Keratinocyte (primary cell): ENCODE measurements around the gene P4HTM. TPM values are rescaled to one million over a fixed set of nuclear protein-coding genes. Genes with fewer than 3 reads are reported as not detected.

Experiments used
- DNase-seq: peaks from one replicate; pipeline ENCODE4 v3.0.0-alpha.2; 2011; ENCODE audit warnings: low read depth, missing footprints, low spot score
- FAIRE-seq: peaks from 2 replicates; lab custom pipeline; 2011; peaks lifted over from hg19 to GRCh38; lab: Jason Lieb, UNC
- H2AFZ ChIP-seq: 2 replicates; pipeline ENCODE4 v1.6.0; 2012; ENCODE audit warnings: low read length, control low read depth, inconsistent platforms; ENCODE audit not compliant: control insufficient read depth
- H3K27ac ChIP-seq: 2 replicates; pipeline ENCODE4 v1.5.1; 2011; ENCODE audit warnings: low read length; ENCODE audit not compliant: control insufficient read depth, insufficient read depth
- H3K27me3 ChIP-seq: 3 replicates; pipeline ENCODE4 v1.6.0; 2011; ENCODE audit warnings: low read length; ENCODE audit not compliant: control insufficient read depth, insufficient read depth; ENCODE audit errors: extremely low read depth
- H3K36me3 ChIP-seq, 2 experiments: 2 replicates in 1 of 2; 3 replicates in 1 of 2; pipeline ENCODE4 v1.5.1; 2011; ENCODE audit warnings: low read length in 2 of 2, mild to moderate bottlenecking in 1 of 2; ENCODE audit not compliant: control insufficient read depth in 2 of 2, insufficient read depth in 2 of 2; ENCODE audit errors: extremely low read depth in 1 of 2
- H3K4me1 ChIP-seq: 3 replicates; pipeline ENCODE4 v1.5.1; 2011; ENCODE audit warnings: low read length; ENCODE audit not compliant: control insufficient read depth, insufficient read depth; ENCODE audit errors: extremely low read depth
- H3K4me2 ChIP-seq: 3 replicates; pipeline ENCODE4 v1.6.0; 2011; ENCODE audit warnings: low read depth, low read length; ENCODE audit not compliant: control insufficient read depth, insufficient read depth; ENCODE audit errors: extremely low read depth
- H3K4me3 ChIP-seq, 3 experiments: fragments of 200-600 bp in 1 of 3; sonication (generic) in 1 of 3; 2 replicates in 2 of 3; 3 replicates in 1 of 3; pipeline ENCODE4 v1.5.1; 2011 to 2016; ENCODE audit warnings: low read length in 3 of 3, mild to moderate bottlenecking in 3 of 3, control low read depth in 2 of 3, inconsistent platforms in 1 of 3, low read depth in 1 of 3, mixed read lengths in 1 of 3, mixed run types in 1 of 3, moderate library complexity in 1 of 3; ENCODE audit not compliant: control insufficient read depth in 2 of 3, insufficient read depth in 2 of 3; ENCODE audit errors: extremely low read depth in 1 of 3
- H3K79me2 ChIP-seq: 2 replicates; pipeline ENCODE4 v1.6.0; 2012; ENCODE audit warnings: low read length; ENCODE audit not compliant: control insufficient read depth, insufficient read depth
- H3K9ac ChIP-seq: 3 replicates; pipeline ENCODE4 v1.6.0; 2011; ENCODE audit warnings: low read length; ENCODE audit not compliant: control insufficient read depth, insufficient read depth; ENCODE audit errors: extremely low read depth
- H3K9me1 ChIP-seq: 3 replicates; pipeline ENCODE4 v1.6.0; 2011; ENCODE audit warnings: low read length; ENCODE audit not compliant: control insufficient read depth, insufficient read depth; ENCODE audit errors: extremely low read depth
- H3K9me3 ChIP-seq: 2 replicates; pipeline ENCODE4 v1.5.1; 2012; ENCODE audit warnings: low read depth, low read length; ENCODE audit not compliant: control insufficient read depth
- H4K20me1 ChIP-seq: 3 replicates; pipeline ENCODE4 v1.6.0; 2011; ENCODE audit warnings: low read length; ENCODE audit not compliant: control insufficient read depth, insufficient read depth; ENCODE audit errors: extremely low read depth
- EZH2 ChIP-seq: IDR thresholded peaks from one replicate; pipeline ENCODE4 v1.6.1; 2012; ENCODE audit warnings: inconsistent platforms, mild to moderate bottlenecking, low read length, moderate library complexity
- dilution Hi-C: fragments of 300-500 bp; cut with MboI; formaldehyde crosslinking; loops from one replicate; pipeline ENCODE4 v1.7.0; 2020; ENCODE audit warnings: low sequenced_read_pairs; ENCODE audit not compliant: extremely low pct_ligation_motif_present
- polyA plus RNA-seq, 5 experiments: library from polyadenylated mRNA; depleted of rRNA in 3 of 5; stranded (reverse) in 3 of 5; stranded (forward) in 1 of 5; unstranded in 1 of 5; fragments of >200 nt; gene quantifications; 1 replicate in 1 of 5; 2 replicates in 3 of 5; 3 replicates in 1 of 5; pipeline versions ENCODE4 v1.2.1 to v1.2.3, GENCODE V29; 2011 to 2012; ENCODE audit warnings: missing spikeins in 2 of 5, low read depth in 1 of 5, low replicate concordance in 1 of 5
- TF ChIP-seq, protein P1 (sequence below), 3 experiments: IDR thresholded peaks in 1 of 3; conservative IDR thresholded peaks in 1 of 3; optimal IDR thresholded peaks in 1 of 3; 2 replicates in 2 of 3; 3 replicates in 1 of 3; pipeline versions ENCODE3 to v1.5.1; 2011; ENCODE audit warnings: low read length in 3 of 3, mild to moderate bottlenecking in 3 of 3, moderate library complexity in 2 of 3, control low read depth in 1 of 3, inconsistent platforms in 1 of 3; ENCODE audit not compliant: insufficient read depth in 2 of 3; ENCODE audit errors: extremely low read depth in 1 of 3

P4HTM gene
- polyA plus RNA-seq, 1 donor (not counting 4 experiments of a cell fraction or from before 2014, with no cell fraction given): 0.93 TPM

DNA sequence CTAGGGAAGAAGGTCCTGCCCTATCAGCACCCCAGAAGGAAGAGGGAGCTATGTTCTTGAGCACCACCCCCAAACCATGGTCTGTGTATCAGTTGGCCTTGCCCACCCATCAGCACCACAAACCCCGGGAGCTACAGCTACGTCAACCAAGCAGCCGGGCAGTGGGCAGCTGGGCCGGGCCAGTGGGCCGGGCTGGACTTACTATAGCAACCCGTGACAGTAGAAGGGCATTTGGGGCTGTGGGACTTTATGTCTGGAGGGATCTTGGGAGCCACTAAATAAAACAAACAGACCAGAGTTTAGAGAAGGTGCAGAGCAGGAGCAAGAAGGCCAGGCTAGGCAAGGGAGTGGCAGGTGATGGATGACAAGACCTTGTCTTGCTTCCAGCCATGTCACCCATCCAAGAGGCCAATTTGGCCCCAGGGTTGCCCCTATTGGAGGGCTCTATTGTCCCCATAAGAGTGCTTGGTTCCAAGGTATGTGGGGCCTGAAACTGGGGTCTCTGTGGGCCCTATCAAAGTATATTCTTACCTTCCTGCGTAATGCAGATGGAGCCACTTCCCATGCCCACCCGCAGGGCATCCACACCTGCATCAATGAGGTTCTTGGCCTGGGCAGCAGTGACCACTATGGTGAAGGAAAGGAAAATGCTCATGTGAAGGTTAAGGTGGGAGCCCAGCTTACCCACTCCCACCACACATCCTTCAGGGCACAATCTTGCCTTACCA is 35.9 kb downstream of the P4HTM start:
- no peak overlapping the region for H3K27ac ChIP-seq
- no peak overlapping the region for H2AFZ ChIP-seq
- H3K9ac ChIP-seq: no peak overlapping the region
- FAIRE-seq: no peak
- peaks cover 29 to 56% of the 10 kb centered on the region in 2 experiments for H3K36me3 ChIP-seq
- TF ChIP-seq, protein P1, sequence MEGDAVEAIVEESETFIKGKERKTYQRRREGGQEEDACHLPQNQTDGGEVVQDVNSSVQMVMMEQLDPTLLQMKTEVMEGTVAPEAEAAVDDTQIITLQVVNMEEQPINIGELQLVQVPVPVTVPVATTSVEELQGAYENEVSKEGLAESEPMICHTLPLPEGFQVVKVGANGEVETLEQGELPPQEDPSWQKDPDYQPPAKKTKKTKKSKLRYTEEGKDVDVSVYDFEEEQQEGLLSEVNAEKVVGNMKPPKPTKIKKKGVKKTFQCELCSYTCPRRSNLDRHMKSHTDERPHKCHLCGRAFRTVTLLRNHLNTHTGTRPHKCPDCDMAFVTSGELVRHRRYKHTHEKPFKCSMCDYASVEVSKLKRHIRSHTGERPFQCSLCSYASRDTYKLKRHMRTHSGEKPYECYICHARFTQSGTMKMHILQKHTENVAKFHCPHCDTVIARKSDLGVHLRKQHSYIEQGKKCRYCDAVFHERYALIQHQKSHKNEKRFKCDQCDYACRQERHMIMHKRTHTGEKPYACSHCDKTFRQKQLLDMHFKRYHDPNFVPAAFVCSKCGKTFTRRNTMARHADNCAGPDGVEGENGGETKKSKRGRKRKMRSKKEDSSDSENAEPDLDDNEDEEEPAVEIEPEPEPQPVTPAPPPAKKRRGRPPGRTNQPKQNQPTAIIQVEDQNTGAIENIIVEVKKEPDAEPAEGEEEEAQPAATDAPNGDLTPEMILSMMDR (optimal IDR thresholded peaks at IDR 0.05 in 1 of 3, IDR thresholded peaks at IDR 0.05 in 1 of 3, conservative IDR thresholded peaks at IDR 0.05 in 1 of 3; ENCODE audit: extremely low read depth in 1 of 3, insufficient read depth in 2 of 3, low read length in 3 of 3): no peak
- no peak for TF ChIP-seq EZH2
- H3K4me2 ChIP-seq: no peak overlapping the region
- dilution Hi-C loops: no loop called here
- peaks cover 3% of the 10 kb centered on the region for H3K9me1 ChIP-seq
- no peak overlapping the region for H3K4me3 ChIP-seq
- peaks cover 66% of the 10 kb centered on the region for H3K79me2 ChIP-seq
- H4K20me1 ChIP-seq: peaks cover 4% of the 10 kb centered on the region
- H3K4me1 ChIP-seq: peaks cover 29% of the 10 kb centered on the region
- H3K27me3 ChIP-seq: no peaks in the 10 kb centered on the region
- H3K9me3 ChIP-seq: no peaks in the 10 kb centered on the region
- DNase-seq: no peak

DNA sequence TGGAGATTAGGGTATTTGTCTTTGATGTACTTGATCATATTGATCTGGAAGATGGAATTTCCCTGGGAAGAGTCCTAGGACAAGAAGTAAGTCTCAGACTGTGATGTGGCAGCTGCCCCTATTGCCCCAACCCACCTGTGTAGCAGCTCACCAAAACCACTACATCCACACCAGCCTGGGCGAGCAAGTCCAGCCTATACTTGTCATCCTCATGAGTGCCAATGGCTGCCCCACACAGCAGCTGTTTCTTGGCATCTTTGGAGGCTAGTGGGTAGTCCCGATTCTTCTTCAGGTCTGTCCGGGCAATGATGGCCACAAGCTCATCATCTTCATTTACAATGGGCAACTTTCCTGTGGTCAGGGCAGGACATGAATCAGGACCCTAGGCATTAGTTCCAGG is 36.5 kb downstream of the P4HTM start:
- Histone ChIP-seq H3K9me1 (peaks cover 3% of the 10 kb centered on the region), H4K20me1 (peaks cover 4% of the 10 kb centered on the region), H3K27me3 (no peaks in the 10 kb centered on the region), H3K79me2 (peaks cover 62% of the 10 kb centered on the region), H3K9me3 (no peaks in the 10 kb centered on the region), H2AFZ (no peak overlapping the region), H3K4me1 (peaks cover 29% of the 10 kb centered on the region), H3K4me3 (no peak overlapping the region), H3K4me2 (no peak overlapping the region), H3K27ac (no peak overlapping the region), H3K9ac (no peak overlapping the region), H3K36me3 (peaks cover 30 to 56% of the 10 kb centered on the region in 2 experiments)
- DNase-seq (no peak), FAIRE-seq (no peak)
- TF ChIP-seq, protein P1 (optimal IDR thresholded peaks at IDR 0.05 in 1 of 3, IDR thresholded peaks at IDR 0.05 in 1 of 3, conservative IDR thresholded peaks at IDR 0.05 in 1 of 3; ENCODE audit: extremely low read depth in 1 of 3, insufficient read depth in 2 of 3, low read length in 3 of 3): no peak
- no peak for TF ChIP-seq EZH2
- dilution Hi-C loops: no loop called here
